ENCODE results near the gene CAPN13.
A peak's percentile ranks its signal among the peaks of the same experiment; 100 is the strongest.
"Not testable (repeated sequence)": the region's sequence is repeated elsewhere in the genome, so short reads cannot be mapped to it uniquely, and the experiment has no call there.

Gene CAPN13

DNA sequence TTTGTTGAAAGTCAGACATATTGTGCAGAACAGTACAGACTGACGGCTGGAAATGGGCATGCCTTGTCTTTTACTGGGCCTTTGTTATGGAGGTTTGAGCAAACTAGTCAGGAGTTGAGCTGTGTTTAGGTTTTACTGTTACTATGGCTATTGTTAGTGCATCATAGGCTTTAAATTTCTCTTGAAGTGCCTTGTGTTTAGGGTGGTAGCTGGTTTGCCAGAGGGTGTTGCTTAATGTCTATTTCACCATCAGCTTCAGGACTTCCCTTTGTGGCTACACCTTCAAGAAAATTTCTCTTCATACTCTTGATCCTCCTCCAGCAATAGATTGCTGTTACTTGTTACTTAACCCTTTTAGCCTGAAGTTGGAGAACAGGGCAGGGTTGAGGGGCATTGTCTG is 104.6 kb downstream of the CAPN13 start:
- no peak for DNase-seq

DNA sequence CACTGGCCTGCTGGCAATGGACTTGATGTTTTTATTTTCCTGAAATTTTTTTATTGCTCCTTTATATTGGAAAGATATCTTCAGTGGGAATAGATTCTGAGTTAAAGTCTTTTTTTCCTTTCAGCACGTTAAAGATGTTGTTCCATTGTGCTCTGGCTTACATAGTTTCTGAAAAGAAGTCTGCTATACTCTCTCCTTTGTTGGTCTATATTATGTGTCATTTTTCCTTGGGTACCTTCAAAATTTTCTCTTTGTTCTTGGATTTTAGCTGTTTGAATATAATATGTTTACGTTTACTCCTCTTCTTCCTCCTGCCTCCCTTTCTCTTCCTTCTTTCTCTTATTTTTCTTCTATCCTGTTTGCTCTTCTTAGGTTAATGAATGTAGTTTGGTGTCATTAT is 105.5 kb downstream of the CAPN13 start:
- no peak for DNase-seq

DNA sequence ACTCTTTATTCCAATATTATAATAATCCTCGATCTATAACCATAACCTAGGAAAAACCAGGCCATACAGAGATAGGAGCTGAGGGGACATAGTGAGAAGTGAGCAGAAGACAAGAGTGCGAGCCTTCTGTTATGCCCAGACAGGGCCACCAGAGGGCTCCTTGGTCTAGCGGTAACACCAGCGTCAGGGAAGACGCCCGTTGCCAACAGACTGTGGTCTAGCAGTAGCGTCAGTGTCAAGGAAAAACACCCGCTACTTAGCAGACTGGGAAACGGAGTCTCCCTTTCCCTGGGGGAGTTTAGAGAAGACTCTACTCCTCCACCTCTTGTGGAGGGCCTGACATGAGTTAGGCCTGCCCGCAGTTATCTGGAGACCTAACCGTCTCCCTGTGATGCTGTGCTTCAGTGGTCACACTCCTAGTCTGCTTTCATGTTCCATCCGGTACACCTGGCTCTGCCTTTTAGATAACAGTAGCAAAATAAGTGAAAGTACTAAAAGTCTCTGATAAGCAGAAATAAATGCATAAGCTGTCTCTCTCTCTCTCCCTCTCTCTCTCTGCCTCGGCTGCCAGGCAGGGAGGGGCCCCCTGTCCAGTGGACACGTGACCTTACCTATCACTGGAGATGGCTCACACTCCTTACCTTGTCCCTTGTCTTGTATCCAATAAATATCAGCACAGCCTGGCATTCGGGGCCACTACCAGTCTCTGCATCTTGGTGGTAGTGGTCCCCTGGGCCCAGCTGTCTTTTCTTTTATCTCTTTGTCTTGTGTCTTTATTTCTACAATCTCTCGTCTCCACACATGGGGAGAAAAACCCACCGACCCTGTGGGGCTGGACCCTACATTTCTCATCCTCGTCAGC is 109.8 kb downstream of the CAPN13 start:
- DNase-seq: not testable (repeated sequence)

DNA sequence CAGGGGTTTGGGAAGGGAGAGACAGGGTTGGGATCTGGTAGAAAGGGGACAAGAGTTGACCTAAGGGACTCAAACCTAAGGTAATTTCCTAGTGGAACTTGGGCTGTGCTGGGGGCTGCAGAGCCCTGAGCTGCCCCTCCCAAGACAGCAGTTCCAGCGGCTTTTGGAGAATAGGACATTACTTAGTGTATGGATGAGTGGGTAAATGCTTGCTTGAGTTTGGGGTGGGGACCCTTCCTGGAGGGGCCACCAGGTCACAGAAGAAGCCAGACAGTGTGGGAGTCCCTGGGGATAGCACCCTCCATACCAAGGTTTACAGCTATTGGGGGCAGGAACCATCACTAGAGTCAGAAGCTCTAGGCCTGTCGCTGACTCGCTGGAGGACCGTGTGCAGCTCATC is 111.5 kb downstream of the CAPN13 start:
- DNase-seq: no peak

DNA sequence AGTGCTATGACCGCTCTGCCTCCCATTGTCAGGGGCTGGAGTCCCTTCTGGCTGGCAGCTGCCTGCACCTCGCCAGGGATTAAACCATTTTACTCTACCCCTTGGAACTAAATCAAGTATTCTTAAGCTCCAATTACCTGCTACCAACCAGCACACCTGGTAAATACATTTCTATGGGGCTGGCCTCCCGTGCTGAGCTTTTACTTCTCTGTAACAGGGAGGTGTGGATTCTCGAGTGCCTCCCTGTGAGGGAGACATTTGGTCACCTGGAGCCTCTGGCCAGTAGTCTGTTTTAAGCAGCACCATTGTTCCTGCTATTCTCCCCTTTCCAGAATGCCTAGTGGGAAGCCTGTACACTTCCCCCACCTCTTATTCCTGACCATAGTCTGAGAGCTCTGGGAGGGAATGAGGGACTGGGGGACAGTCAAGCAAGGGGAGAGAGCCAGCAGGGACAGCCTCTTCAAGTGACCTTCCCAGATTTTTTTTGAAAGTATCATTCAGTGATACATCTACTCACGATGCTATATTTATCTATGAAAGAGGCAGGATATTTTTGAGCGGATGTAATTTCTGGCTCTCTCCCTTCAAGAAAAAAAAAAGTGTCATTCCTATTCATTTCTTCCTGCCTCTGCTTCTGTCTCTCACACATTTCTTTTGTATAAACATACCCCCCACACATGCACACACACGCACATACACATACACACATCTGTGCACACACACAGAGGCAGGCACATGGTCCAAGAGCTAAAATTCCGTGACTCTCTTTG is 112.8 kb downstream of the CAPN13 start:
- DNase-seq: no peak

DNA sequence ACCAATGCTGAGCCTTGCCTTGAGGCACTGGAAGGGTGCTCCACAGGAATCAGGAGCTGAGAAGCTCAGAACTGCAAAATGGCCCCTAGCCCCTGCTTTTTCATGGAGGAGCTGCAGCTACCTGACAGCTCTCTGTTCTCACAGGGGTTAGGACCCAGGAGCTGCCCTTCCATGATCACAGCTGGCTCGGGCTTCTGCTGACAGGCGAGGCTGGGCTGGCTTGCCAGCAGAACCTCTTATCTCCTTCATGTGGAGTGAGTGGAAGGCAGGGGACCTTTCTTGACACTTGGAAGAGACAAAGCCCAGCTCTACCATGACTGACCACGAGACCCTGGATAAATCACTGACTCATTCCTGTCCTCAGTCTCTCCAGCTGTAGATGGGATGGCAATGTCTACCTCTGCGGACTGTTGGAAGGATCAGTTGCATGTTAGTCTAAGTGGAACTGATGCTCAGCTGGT is 113.4 kb downstream of the CAPN13 start:
- no peak for DNase-seq

DNA sequence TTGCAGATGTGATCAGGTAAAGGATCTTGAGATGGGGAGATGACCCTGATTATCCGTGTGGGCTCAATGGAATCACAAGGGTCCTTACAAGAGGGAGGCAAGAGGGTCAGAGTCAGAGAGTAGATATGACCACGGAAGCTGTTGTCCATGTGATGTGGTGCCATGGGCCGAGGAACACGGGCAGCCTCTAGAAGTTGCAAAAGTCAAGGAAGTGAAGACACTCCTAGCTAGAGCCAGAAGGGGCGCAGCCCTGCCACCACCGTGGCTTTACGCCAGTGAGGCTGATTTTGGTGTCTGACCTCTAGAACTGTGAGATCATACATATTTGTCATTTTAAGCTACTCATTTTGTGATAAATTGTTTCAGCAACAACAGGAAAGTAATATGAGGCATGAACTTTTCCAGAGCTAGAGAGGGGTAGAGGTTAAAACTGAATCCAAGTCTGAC is 114.4 kb downstream of the CAPN13 start:
- DNase-seq: no peak

DNA sequence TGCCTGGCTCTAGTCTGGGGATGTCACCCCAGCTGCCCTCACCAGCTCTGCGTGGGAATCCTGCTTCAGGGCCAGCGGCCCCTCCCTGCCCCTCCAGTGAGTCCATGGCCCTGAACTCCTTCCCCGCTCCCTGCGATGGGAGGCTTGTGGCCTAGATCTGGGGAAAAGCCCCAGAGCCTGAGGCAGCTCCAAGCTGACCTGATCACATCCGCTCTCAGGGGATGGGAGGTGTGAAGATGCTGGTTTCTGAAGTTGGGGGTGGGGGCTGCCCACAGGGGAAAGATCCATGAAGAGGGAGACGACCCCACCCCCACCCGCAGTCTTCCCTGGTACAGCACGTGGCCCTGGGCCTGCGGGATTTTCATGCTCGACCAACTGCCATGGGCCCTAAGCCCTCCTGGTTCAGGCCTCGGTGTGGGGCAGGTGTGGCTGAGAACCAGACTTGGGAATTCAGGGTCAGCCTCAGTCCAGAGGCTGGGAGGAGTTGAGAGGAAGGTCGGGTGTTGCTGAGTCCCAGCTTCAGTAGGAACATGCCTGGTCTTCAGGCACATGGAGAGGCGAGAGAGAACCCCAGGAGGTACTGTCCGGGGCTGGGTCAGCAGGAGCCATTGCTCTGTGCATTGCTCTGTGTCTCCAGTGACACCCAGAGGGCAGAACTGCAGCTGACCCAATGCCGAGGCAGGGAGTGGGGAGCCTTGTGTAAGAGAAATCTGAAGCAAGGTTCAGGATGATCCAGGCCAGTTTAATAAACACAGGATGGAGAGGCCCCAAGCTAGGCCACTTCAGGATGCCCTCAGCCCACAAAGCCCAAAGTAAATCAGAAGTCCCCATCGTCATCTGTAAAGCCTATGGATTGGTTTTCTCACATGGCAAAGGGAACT is 115.1 kb downstream of the CAPN13 start:
- DNase-seq: no peak

DNA sequence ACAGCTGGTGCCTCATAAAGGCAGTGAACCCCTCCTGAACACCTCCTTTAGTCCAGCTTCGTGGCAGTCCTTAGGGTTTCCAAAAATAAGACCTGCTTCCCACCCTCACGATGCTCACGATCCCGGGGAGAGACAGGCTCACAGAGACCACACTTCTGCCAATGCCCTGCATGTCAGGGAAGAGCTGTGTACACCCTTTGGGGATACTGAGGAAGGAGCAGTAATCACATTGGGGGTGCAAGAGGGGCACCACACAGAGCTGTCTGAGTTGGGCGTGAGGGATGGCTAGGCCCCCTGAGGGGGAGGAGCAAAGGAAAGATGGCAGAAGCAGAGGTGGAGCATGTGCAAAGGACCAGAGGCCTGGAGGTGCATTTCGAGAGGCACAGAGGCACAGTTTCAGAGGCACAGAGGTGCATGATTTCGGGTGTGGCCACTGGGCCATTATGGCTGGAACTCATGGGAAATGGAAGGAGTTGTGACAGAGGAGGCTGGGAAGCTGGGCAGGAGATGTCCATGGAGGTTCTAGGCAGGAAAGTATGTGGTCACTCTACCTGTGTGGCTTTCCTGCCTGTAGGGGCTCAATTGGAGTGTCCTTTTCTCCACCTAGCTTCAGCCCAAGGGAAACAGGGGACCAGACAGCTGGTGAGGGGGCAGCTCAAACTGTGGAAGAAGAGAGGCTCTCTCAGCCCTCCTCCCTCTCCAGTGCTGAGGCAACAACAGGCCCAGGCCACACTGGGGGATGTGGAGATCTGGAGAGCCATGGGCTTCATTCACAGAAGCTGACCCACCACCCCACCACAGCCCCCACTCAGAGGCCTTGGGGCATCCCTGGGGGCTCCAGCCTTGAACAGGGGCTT is 115.9 kb downstream of the CAPN13 start:
- DNase-seq: no peak

DNA sequence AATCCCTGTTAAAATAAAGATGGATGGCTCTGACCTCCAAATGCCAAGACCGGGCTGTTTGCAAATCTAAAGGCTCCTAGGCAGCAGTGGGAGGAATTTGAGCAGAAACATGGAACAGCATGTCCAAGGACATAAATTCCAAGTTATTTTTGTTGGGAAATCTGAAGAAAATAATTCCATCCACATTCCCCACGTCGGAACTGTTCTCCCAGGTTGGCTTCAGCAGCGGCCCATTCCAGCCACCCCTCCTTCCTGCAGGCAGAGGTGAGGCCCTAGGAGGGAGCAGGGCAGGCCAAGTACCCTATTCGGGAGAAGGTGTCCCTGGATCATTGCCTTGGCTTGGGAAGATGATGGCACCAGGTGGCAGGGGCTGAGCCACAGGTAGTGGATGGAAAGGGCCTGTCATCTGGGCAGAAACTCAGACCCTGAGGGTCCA is 117.1 kb downstream of the CAPN13 start:
- DNase-seq: no peak

DNA sequence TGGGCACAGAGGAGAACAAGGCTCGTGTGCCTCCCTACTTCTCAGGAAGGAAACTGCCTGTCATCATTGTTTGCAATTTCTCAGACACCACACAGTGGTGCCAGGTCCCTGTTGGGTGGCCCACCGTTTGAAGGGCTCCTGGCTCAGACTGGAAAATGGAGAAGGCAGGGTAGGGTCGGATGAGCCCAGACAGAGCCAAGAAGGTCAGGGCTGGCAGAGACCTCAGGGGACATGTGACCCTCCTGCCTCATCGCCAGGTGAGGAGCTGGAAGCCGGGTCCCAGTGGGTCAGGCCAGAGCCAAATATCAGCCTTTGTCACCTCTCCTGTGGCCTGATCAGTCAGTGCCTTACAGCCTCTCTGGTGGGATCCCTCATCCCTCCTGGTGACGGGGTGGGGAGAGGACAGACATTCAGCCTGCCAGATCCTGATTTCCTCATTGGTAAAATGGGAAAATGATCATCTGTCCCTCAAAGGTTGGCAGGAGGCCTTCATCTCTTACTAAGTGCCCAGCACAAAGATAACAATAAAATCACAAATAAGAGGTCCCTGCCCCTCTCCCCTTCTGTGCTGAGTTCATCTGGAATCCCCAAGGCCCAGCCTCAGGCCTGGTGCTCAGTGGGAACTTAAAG is 117.6 kb downstream of the CAPN13 start:
- DNase-seq: no peak

DNA sequence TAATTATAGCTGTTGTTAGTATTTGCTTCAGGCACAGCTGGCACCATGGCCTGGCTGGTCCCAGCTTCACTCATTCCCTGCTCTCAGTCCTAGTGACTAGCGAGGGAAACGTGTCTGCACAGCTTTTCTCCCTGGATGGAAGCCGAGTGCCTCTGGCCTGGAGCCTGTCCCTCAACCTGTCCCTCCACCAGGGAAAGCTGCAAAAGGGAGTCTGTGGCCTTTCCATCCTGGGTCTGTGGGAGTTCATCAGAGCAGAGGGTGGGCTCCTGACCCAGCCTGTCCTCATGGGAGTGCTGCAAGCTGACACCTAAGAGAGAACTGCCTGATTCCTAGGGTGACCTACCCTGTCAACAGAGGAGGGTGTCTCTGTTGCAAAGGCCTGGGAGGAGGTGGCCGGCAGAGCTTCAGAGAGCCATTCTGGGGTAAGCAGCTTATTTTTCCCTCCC is 118.3 kb downstream of the CAPN13 start:
- no peak for DNase-seq

DNA sequence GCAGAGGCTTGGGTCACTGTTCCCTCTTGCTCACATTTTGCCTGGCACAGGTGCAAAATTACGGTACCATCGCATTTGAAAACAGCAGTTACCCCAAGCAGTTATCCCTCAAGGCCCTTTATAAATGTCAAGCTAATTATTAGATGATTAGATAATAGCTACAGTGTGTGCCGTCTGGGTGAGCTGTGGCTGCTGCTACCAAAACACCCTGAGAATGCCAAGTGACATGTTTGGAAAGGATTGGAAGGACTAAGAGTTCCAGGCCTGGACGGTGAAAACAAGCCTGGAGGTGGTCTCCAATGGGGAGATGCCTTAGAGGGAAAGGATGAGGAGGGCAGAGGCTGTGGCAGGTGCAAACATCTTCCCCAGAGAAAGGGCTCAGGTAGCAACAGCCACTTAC is 120.6 kb downstream of the CAPN13 start:
- DNase-seq: no peak

DNA sequence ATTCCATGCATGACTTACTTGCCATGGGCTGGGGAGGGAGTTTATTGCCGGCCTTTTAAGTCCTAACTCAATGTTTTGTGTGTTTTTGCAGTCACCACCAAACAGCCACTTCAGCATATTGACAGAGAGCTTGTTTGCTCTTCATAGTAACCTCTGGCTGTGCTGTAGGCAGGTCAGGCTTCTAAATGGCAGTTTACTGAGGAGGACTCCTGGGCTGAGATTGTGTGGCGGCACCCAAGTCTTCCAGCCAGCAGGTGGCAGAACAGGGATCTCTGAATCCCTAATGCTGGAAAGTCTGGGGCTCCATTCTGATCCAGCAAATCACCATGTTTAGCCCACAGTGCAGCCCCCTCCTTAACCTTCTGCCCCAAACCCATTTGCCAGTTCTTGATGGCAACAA is 121.2 kb downstream of the CAPN13 start:
- DNase-seq: peak; percentile 39

DNA sequence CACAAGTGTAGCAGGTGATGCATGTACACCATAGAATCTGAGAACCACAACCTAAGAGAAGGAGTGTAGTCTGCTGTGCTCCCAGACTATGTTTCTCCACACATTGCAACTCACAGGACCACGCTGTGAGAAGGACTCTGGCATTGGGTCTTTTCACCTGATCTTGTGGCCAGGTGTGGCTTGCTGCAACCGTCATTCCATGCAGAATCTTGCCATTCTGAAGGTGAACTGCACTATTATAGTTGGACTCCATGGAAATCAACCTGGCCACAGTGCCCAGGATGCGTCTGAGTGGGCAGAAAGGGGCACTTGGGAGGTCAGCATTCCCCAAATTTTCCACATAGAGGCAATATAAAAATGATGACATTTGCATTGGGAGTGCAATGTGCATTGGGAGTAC is 122.2 kb downstream of the CAPN13 start:
- no peak for DNase-seq

DNA sequence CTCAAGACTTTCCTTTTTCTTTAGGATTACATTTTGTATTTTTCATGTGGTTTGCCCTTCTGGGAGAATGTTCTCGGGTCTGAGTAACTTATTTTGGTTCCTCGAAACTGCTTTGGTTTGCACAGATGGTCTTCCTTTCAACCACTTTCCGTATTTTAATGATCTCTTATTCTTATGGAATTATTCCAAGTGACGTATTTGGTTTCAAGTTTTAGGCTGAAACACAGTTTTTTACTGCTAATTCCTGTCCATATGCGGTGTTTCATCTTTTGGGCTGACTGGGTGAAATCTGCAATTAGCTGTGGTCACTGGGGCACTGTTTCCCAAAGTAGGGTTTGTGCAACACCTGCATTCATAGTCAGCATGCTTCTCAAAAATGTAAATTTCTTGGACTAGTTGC is 122.7 kb downstream of the CAPN13 start:
- DNase-seq: no peak

DNA sequence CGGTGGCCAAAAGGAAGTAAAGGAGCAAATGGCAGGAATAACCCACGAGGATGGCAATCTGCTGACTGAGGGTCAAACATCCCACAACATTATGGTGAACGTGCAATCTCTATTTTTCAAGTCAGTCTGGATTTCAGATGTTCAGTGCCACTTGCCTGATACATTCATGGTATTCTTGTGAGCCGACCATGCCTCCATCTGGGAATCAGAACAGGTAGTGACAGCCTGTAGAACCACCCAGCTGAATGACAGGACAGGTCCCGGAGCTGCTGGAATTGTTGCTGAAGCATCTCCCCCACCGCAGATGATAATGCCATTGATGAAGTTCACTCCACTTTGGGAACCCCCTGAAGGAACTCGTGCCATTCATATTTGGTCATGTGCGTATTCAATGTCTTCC is 123.2 kb downstream of the CAPN13 start:
- DNase-seq: no peak

DNA sequence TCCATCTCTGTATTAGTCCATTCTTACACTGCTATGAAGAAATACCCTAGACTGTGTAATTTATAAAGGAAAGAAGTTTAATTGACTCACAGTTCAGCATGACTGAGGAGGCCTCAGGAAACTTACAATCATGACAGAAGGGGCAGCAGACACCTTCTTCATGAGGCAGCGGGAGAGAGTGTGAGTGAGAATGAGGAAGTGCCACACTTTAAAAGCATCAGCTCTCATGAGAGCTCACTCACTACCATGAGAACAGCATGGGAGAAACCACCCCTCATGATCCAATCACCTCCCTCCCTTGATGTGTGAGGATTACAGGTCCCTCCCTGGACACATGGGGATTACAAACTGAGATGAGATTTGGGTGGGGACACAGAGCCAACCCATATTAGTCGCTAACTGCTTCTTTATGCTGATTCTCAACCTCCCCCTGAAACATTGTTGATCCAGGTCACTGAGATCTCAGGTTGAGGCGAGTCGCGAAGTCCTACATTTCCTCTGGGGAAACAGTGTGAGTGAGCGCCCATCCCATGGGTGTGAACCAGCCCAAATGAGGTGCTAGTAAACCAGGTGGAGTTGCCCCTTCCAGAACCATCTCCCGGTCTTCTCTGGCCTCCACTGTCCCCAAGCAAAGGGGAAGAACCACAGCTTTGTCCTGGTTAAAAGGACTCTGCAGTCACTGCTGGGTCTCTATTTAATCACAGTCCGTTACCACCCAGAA is 123.8 kb downstream of the CAPN13 start:
- no peak for DNase-seq

DNA sequence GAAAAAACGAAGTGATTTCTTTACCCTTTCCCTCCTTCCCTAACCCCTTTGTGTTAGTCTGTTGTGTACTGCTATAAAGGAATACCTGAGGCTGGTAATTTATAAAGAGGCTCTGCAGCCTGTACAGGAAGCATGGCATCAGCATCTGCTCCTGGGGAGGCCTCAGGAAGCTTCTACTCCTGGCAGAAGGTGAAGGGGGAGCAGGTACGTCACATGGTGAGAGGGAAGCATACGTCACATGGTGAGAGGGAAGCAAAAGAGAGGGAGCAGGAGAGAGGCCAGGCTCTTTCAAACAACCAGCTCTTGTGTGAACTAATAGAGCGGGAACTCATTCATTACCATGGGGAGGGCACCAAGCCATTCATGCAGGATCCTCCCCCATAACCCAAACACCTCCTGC is 126.2 kb downstream of the CAPN13 start:
- no peak for DNase-seq

DNA sequence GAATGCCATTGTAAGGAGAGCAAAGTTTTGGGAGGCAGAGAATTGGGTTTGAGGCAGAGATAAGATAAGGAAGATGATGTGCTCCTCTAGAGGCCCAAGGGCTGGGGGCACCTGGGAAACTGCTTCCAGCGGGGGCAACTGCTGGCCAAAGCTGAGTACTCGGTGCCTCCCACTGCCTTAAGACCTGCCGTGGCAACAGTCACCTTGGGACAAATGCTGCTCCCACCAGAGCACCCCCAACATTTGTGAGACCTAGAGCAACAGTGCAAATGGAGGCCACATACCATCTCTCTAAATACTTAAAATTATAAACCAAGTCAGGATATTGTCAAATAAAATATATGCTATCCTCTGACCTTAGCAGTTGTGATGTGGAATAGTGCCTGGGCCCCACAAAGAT is 127.1 kb downstream of the CAPN13 start:
- no peak for DNase-seq
